Fibroblast of lung (primary cell): ENCODE results near the gene HCCS. TPM values are rescaled to one million over a fixed set of nuclear protein-coding genes. Genes with fewer than 3 reads are reported as not detected.

ENCODE experiments used
- DNase-seq, 2 donors: peaks; one replicate each; pipeline versions ENCODE4 v3.0.0 to v3.0.0-alpha.2; 2010; ENCODE audit warnings: low read depth in 2 of 2
- H2AFZ ChIP-seq: 2 replicates; pipeline ENCODE4 v1.5.1; 2012; ENCODE audit warnings: low read length, control low read depth, inconsistent platforms
- H3K27ac ChIP-seq: 2 replicates; pipeline ENCODE4 v1.5.1; 2011; ENCODE audit warnings: low read length, control low read depth; ENCODE audit not compliant: insufficient read depth
- H3K27me3 ChIP-seq: 2 replicates; pipeline ENCODE4 v1.5.1; 2011; ENCODE audit warnings: mild to moderate bottlenecking, low read length; ENCODE audit not compliant: control insufficient read depth, insufficient read depth
- H3K36me3 ChIP-seq: 2 replicates; pipeline ENCODE4 v1.5.1; 2011; ENCODE audit warnings: low read length; ENCODE audit not compliant: control insufficient read depth, insufficient read depth
- H3K4me1 ChIP-seq: 2 replicates; pipeline ENCODE4 v1.5.1; 2011; ENCODE audit warnings: low read length; ENCODE audit not compliant: control insufficient read depth, insufficient read depth; ENCODE audit errors: extremely low read depth
- H3K4me2 ChIP-seq: 2 replicates; pipeline ENCODE4 v1.5.1; 2011; ENCODE audit warnings: low read length, control low read depth; ENCODE audit not compliant: insufficient read depth; ENCODE audit errors: extremely low read depth
- H3K4me3 ChIP-seq, 4 experiments: fragments of 200-600 bp in 1 of 4; sonication (generic) in 1 of 4; replicated peaks in 1 of 4; 2 replicates each; pipeline ENCODE4 v1.5.1; 2011 to 2016; ENCODE audit warnings: low read length in 4 of 4, low read depth in 3 of 4, mild to moderate bottlenecking in 3 of 4, control low read depth in 2 of 4, inconsistent platforms in 1 of 4, mixed read lengths in 1 of 4; ENCODE audit not compliant: insufficient read depth in 1 of 4; ENCODE audit errors: control extremely low read depth in 1 of 4
- H3K79me2 ChIP-seq: 2 replicates; pipeline ENCODE4 v1.5.1; 2012; ENCODE audit warnings: mild to moderate bottlenecking, low read length, inconsistent platforms; ENCODE audit not compliant: control insufficient read depth, insufficient read depth
- H3K9ac ChIP-seq: 2 replicates; pipeline ENCODE4 v1.5.1; 2011; ENCODE audit warnings: mild to moderate bottlenecking, low read length, control low read depth; ENCODE audit not compliant: insufficient read depth
- H3K9me3 ChIP-seq: 2 replicates; pipeline ENCODE4 v1.5.1; 2012; ENCODE audit warnings: low read depth, low read length; ENCODE audit not compliant: control insufficient read depth, insufficient read depth
- H4K20me1 ChIP-seq: 2 replicates; pipeline ENCODE4 v1.5.1; 2011; ENCODE audit warnings: low read length; ENCODE audit not compliant: control insufficient read depth, insufficient read depth; ENCODE audit errors: extremely low read depth
- EZH2 ChIP-seq: IDR thresholded peaks from 2 replicates; pipeline ENCODE4 v1.5.1; 2012; ENCODE audit warnings: low read length, control low read depth, mild to moderate bottlenecking; ENCODE audit errors: missing control alignments
- polyA plus RNA-seq, 2 donors: library from polyadenylated mRNA; depleted of rRNA in 1 of 2; stranded (reverse) in 1 of 2; unstranded in 1 of 2; fragments of >200 nt; gene quantifications; 2 replicates each; pipeline ENCODE4 v1.2.1, GENCODE V29; 2011 to 2012; ENCODE audit warnings: missing spikeins in 1 of 2
- total RNA-seq: library from RNA; depleted of rRNA; stranded (reverse); fragments of >200 nt; gene quantifications from 2 replicates; pipeline ENCODE4 v1.2.1, GENCODE V29; 2014
- TF ChIP-seq, protein P1 (sequence below), 2 donors: IDR thresholded peaks in 1 of 2; conservative IDR thresholded peaks in 1 of 2; 1 replicate in 1 of 2; 2 replicates in 1 of 2; pipeline ENCODE4 v1.5.1; 2011 to 2012; ENCODE audit warnings: low read length in 2 of 2, control low read depth in 1 of 2, inconsistent platforms in 1 of 2, low read depth in 1 of 2, mild to moderate bottlenecking in 1 of 2

HCCS gene
- total and polyA plus RNA-seq, 2 donors (not counting 1 experiment from before 2014, with no cell fraction given), result 22.0 to 38.3 TPM

DNA sequence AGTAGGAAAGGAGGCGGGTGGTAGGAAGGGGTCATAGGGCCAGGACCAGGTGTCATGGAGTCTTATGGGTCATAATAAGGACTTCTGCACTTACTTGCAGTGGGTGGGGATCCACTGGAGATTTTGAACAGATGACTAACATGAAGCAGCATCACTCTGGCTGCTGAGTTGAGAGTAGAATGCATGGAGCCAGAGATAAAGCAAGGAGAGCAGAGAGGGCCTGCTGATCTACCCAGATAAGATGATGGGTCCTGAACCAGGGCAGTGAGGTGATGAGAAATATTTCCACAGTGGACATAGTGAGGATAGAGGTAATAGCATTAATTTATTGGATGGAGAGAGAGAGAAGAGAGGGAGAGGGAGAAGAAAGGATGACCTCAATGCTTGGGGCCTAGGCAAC lies 48.0 kb downstream of the HCCS start:
- DNase-seq, result no peak
- Histone ChIP-seq H3K9ac (no peak overlapping the region), H3K9me3 (no peaks in the 10 kb centered on the region), H2AFZ (no peak overlapping the region), H3K36me3 (no peaks in the 10 kb centered on the region), H3K27ac (no peak overlapping the region), H3K27me3 (no peaks in the 10 kb centered on the region), H3K4me3 (no peak overlapping the region), H3K4me1 (no peaks in the 10 kb centered on the region), H4K20me1 (no peaks in the 10 kb centered on the region), H3K79me2 (no peaks in the 10 kb centered on the region), H3K4me2 (no peak overlapping the region)
- TF ChIP-seq, protein P1, sequence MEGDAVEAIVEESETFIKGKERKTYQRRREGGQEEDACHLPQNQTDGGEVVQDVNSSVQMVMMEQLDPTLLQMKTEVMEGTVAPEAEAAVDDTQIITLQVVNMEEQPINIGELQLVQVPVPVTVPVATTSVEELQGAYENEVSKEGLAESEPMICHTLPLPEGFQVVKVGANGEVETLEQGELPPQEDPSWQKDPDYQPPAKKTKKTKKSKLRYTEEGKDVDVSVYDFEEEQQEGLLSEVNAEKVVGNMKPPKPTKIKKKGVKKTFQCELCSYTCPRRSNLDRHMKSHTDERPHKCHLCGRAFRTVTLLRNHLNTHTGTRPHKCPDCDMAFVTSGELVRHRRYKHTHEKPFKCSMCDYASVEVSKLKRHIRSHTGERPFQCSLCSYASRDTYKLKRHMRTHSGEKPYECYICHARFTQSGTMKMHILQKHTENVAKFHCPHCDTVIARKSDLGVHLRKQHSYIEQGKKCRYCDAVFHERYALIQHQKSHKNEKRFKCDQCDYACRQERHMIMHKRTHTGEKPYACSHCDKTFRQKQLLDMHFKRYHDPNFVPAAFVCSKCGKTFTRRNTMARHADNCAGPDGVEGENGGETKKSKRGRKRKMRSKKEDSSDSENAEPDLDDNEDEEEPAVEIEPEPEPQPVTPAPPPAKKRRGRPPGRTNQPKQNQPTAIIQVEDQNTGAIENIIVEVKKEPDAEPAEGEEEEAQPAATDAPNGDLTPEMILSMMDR (conservative IDR thresholded peaks at IDR 0.05 in 1 of 2, IDR thresholded peaks at IDR 0.05 in 1 of 2; ENCODE audit: low read depth in 1 of 2, low read length in 2 of 2), result no peak
- no peak for TF ChIP-seq EZH2

DNA sequence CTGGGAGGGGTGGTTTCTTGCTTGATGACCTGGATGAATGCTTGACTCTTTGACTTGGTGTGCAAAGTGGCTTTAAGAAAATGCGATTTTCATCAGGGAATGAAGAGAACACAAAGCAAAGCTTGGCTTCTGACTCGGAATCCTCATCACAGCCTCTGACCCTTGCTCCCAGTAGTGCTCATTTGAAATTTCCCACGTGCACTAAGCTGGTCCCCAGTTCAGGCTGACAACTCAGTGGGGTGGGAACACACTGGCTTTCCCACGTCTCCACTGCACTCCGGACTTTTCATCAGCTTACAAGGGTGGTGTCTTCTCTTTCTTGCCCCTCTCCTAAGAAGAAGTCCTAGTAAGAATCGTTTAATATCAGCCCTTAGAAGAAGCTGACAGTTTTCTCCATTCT lies 53.3 kb downstream of the HCCS start:
- no peak overlapping the region for H3K4me2 ChIP-seq
- DNase-seq, result no peak
- H3K27me3 ChIP-seq, result no peaks in the 10 kb centered on the region
- H2AFZ ChIP-seq, result no peak overlapping the region
- no peak overlapping the region for H3K4me3 ChIP-seq
- H3K9ac ChIP-seq, result no peak overlapping the region
- no peaks in the 10 kb centered on the region for H3K9me3 ChIP-seq
- no peaks in the 10 kb centered on the region for H3K4me1 ChIP-seq
- no peaks in the 10 kb centered on the region for H4K20me1 ChIP-seq
- TF ChIP-seq EZH2, result no peak
- TF ChIP-seq, protein P1 (conservative IDR thresholded peaks at IDR 0.05 in 1 of 2, IDR thresholded peaks at IDR 0.05 in 1 of 2; ENCODE audit: low read depth in 1 of 2, low read length in 2 of 2), result no peak
- H3K79me2 ChIP-seq, result no peaks in the 10 kb centered on the region
- H3K27ac ChIP-seq, result no peak overlapping the region
- no peaks in the 10 kb centered on the region for H3K36me3 ChIP-seq

DNA sequence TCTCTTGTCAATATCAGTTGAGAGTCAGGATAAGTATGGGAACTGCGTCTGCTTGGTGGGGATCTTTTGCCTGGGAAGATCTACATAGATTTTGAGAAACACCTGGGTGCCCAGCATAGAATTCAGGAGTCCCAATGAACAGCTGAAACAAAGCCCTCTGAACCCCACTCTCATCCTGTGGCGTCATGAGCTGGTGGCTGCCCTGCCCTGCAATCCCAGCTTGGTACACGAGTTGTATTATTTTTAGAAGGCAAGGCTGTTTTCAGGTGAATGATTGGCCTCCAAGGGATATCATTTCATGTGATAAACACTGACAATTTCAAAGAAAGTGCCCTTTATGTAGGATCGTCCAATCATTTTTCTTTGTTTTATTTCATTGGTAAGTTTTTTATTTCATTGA lies 60.8 kb downstream of the HCCS start:
- TF ChIP-seq, protein P1 (conservative IDR thresholded peaks at IDR 0.05 in 1 of 2, IDR thresholded peaks at IDR 0.05 in 1 of 2; ENCODE audit: low read depth in 1 of 2, low read length in 2 of 2), result no peak
- no peak for TF ChIP-seq EZH2
- no peak overlapping the region for H3K27ac ChIP-seq

More for the DNA sequence above, 60.8 kb downstream of the HCCS start:
- H3K4me1 ChIP-seq, result no peaks in the 10 kb centered on the region
- no peaks in the 10 kb centered on the region for H4K20me1 ChIP-seq
- no peak overlapping the region for H3K4me2 ChIP-seq
- no peaks in the 10 kb centered on the region for H3K27me3 ChIP-seq
- no peaks in the 10 kb centered on the region for H3K9me3 ChIP-seq
- no peaks in the 10 kb centered on the region for H3K36me3 ChIP-seq
- no peak overlapping the region for H3K9ac ChIP-seq
- no peak overlapping the region for H2AFZ ChIP-seq
- DNase-seq, result no peak
- no peak overlapping the region for H3K4me3 ChIP-seq
- no peaks in the 10 kb centered on the region for H3K79me2 ChIP-seq
